IMR-90 (cell line): Measurements from ENCODE around the gene TLR6. TPM values are rescaled to one million over a fixed set of nuclear protein-coding genes. Genes with fewer than 3 reads are reported as not detected.

Experiments used
- ATAC-seq: fragments of 200-7000 bp; cut with Tn5 transposase; 2 replicates; pipeline ENCODE4 v1.9.1; 2020; ENCODE audit warnings: low read depth, mild to moderate bottlenecking, moderate library complexity
- BruUV-seq: library from RNA; stranded (reverse); fragments of 400-500 nt; replicated peaks from 2 replicates; lab custom pipeline; 2021; lab: Mats Ljungman, UMichigan
- CTCF ChIA-PET: fragments of 300-600 bp; formaldehyde crosslinking; extraction: SDS; loops from one replicate; lab custom pipeline; 2021; ENCODE audit warnings: antibody characterized with exemption; lab: Yijun Ruan, JAX
- POLR2A ChIA-PET: fragments of 300-600 bp; sonication (Branson Sonifier 250); formaldehyde crosslinking; loops from one replicate; lab custom pipeline; 2022; ENCODE audit warnings: antibody characterized with exemption; ENCODE audit not compliant: unreplicated experiment; lab: Charles Lee
- DNase-seq: peaks from one replicate; pipeline ENCODE4 v3.0.0; 2013
- H2AFZ ChIP-seq: replicated peaks from 2 replicates; pipeline ENCODE3; 2013; ENCODE audit warnings: low read length, mild to moderate bottlenecking; ENCODE audit not compliant: poor library complexity
- H2AK5ac ChIP-seq: 2 replicates; pipeline ENCODE4 v1.6.1; 2013; ENCODE audit warnings: low read depth, low read length, inconsistent platforms
- H2AK9ac ChIP-seq: replicated peaks from 2 replicates; pipeline ENCODE3; 2013; ENCODE audit warnings: mild to moderate bottlenecking, low read depth, low read length, moderate library complexity; ENCODE audit not compliant: poor library complexity
- H2BK120ac ChIP-seq: 2 replicates; pipeline ENCODE4 v1.6.1; 2013; ENCODE audit warnings: low read depth, low read length, inconsistent platforms
- H2BK15ac ChIP-seq: 3 replicates; pipeline ENCODE4 v1.6.1; 2013; ENCODE audit warnings: low read depth, low read length, inconsistent platforms
- H2BK20ac ChIP-seq: 2 replicates; pipeline ENCODE4 v1.6.1; 2013; ENCODE audit warnings: low read depth, mild to moderate bottlenecking, inconsistent platforms, low read length, moderate library complexity
- H2BK5ac ChIP-seq: 2 replicates; pipeline ENCODE4 v1.6.1; 2013; ENCODE audit warnings: mild to moderate bottlenecking, low read depth, low read length, inconsistent platforms; ENCODE audit not compliant: poor library complexity, severe bottlenecking
- H3K14ac ChIP-seq: replicated peaks from 2 replicates; pipeline ENCODE4 v1.6.1; 2013; ENCODE audit warnings: low read depth, low read length, inconsistent platforms
- H3K18ac ChIP-seq: 2 replicates; pipeline ENCODE4 v1.6.1; 2013; ENCODE audit warnings: low read depth, low read length, control low read depth
- H3K23ac ChIP-seq: 2 replicates; pipeline ENCODE4 v1.6.1; 2013; ENCODE audit warnings: low read depth, low read length, inconsistent platforms
- H3K27ac ChIP-seq: 2 replicates; pipeline ENCODE4 v1.5.1; 2013; ENCODE audit warnings: mild to moderate bottlenecking, control low read depth, low read length; ENCODE audit not compliant: insufficient read depth
- H3K27me3 ChIP-seq: 2 replicates; pipeline ENCODE4 v1.6.1; 2013; ENCODE audit warnings: low read length; ENCODE audit not compliant: control insufficient read depth, insufficient read depth
- H3K36me3 ChIP-seq: 2 replicates; pipeline ENCODE4 v1.6.1; 2013; ENCODE audit warnings: low read length, mixed read lengths; ENCODE audit not compliant: control insufficient read depth, insufficient read depth
- H3K4ac ChIP-seq: 2 replicates; pipeline ENCODE4 v1.6.1; 2013; ENCODE audit warnings: low read depth, low read length, inconsistent platforms
- H3K4me1 ChIP-seq: 2 replicates; pipeline ENCODE4 v1.6.1; 2013; ENCODE audit warnings: low read length, mixed read lengths; ENCODE audit not compliant: control insufficient read depth, insufficient read depth
- H3K4me2 ChIP-seq: 2 replicates; pipeline ENCODE4 v1.6.1; 2013; ENCODE audit warnings: low read depth, mild to moderate bottlenecking, control low read depth, low read length, moderate library complexity
- H3K4me3 ChIP-seq: 2 replicates; pipeline ENCODE4 v1.5.1; 2013; ENCODE audit warnings: low read depth, mild to moderate bottlenecking, control low read depth, low read length, moderate library complexity; ENCODE audit not compliant: insufficient read depth
- H3K56ac ChIP-seq: 2 replicates; pipeline ENCODE4 v1.6.1; 2013; ENCODE audit warnings: low read length, inconsistent platforms; ENCODE audit not compliant: insufficient read depth; ENCODE audit errors: extremely low read depth
- H3K79me1 ChIP-seq, 2 experiments: 2 replicates each; pipeline ENCODE4 v1.6.1; 2013; ENCODE audit warnings: low read length in 2 of 2, inconsistent platforms in 1 of 2, low read depth in 1 of 2
- H3K9ac ChIP-seq: 2 replicates; pipeline ENCODE4 v1.6.1; 2013; ENCODE audit warnings: low read depth, low read length, control low read depth
- H3K9me1 ChIP-seq: 2 replicates; pipeline ENCODE4 v1.6.1; 2013; ENCODE audit warnings: low read length, inconsistent platforms; ENCODE audit not compliant: insufficient read depth
- H3K9me3 ChIP-seq: 2 replicates; pipeline ENCODE4 v1.6.1; 2013; ENCODE audit warnings: low read length; ENCODE audit not compliant: control insufficient read depth, insufficient read depth
- H4K20me1 ChIP-seq: 2 replicates; pipeline ENCODE4 v1.6.1; 2013; ENCODE audit warnings: low read length, inconsistent platforms; ENCODE audit not compliant: insufficient read depth
- H4K5ac ChIP-seq: 2 replicates; pipeline ENCODE4 v1.6.1; 2013; ENCODE audit warnings: mild to moderate bottlenecking, low read depth, low read length, control low read depth
- H4K8ac ChIP-seq, 2 experiments: 2 replicates each; pipeline ENCODE4 v1.6.1; 2013; ENCODE audit warnings: low read depth in 2 of 2, low read length in 2 of 2, control low read depth in 1 of 2, inconsistent platforms in 1 of 2
- H4K91ac ChIP-seq: 2 replicates; pipeline ENCODE4 v1.6.1; 2013; ENCODE audit warnings: low read depth, low read length, inconsistent platforms; ENCODE audit not compliant: insufficient read depth
- BHLHE40 ChIP-seq: fragments of 150-350 bp; IDR thresholded peaks from 2 replicates; pipeline ENCODE4 v1.6.1; 2016; ENCODE audit warnings: mild to moderate bottlenecking, low read depth, low read length
- CHD1 ChIP-seq: IDR thresholded peaks from 2 replicates; pipeline ENCODE4 v1.6.1; 2012; ENCODE audit warnings: low read depth, low read length, improper control_type of control experiment
- ELK1 ChIP-seq: fragments of 150-350 bp; IDR thresholded peaks from 2 replicates; pipeline ENCODE4 v1.6.1; 2016; ENCODE audit warnings: low read depth, mild to moderate bottlenecking, low read length, moderate library complexity, borderline replicate concordance
- MXI1 ChIP-seq: IDR thresholded peaks from 2 replicates; pipeline ENCODE4 v1.6.1; 2012; ENCODE audit warnings: low read depth, mild to moderate bottlenecking, low read length, moderate library complexity, borderline replicate concordance
- POLR2A ChIP-seq: IDR thresholded peaks from 2 replicates; pipeline ENCODE4 v1.6.1; 2012; ENCODE audit warnings: mild to moderate bottlenecking, low read depth, low read length
- RAD21 ChIP-seq: IDR thresholded peaks from 2 replicates; pipeline ENCODE4 v1.6.1; 2012; ENCODE audit warnings: low read length, improper control_type of control experiment
- WGBS, 2 experiments: methylation state at CpG; one replicate each; pipeline versions ENCODE4 v1.1.5 to v1.1.7; 2013; ENCODE audit warnings: missing lambda C conversion rate in 2 of 2; ENCODE audit not compliant: insufficient read length in 1 of 2; ENCODE audit errors: extremely low coverage in 2 of 2; 5-methylcytosine and 5-hydroxymethylcytosine counted together
- dilution Hi-C: fragments of 300-500 bp; cut with HindIII; formaldehyde crosslinking; loops from one replicate; pipeline ENCODE4 v1.14.3; 2018; ENCODE audit warnings: low sequenced_read_pairs; ENCODE audit not compliant: unreplicated experiment
- in situ Hi-C: fragments of 300-500 bp; cut with MboI; formaldehyde crosslinking; loops from 3 replicates; pipeline ENCODE4 v1.14.3; 2019; ENCODE audit warnings: low sequenced_read_pairs, inconsistent platforms, mixed read lengths
- intact Hi-C: fragments of 100-400 bp; cut with micrococcal nuclease; formaldehyde crosslinking; loops from 2 replicates; pipeline ENCODE4 v1.10.0; 2022
- polyA plus RNA-seq, 3 experiments: library from polyadenylated mRNA; depleted of rRNA; stranded (reverse); fragments of >200 nt; gene quantifications; 2 replicates each; pipeline ENCODE4 v1.2.3, GENCODE V29; 2012; ENCODE audit warnings: low replicate concordance in 1 of 3
- total RNA-seq: library from RNA; depleted of rRNA; stranded (reverse); fragments of >200 nt; gene quantifications from 2 replicates; pipeline ENCODE4 v1.2.3, GENCODE V29; 2012

The TLR6 gene
- total and polyA plus RNA-seq, 2 of the 4 experiments (the other 2 are of a cell fraction): 1.4 to 3.9 TPM

GRCh38 chr4:38856046-38856445 is 571 bp downstream of the TLR6 start:
- H3K27me3 ChIP-seq: no peaks in the 10 kb centered on the region
- CTCF ChIA-PET: interaction anchor here (0.9 to 1.7 kb wide), 6 partner anchors 11 to 279 kb away, joined by 3 to 9 read pairs (median 4); partner anchors contain the start of genes FAM114A1 and TLR10
- no peak overlapping the region for H4K8ac ChIP-seq
- dilution Hi-C loops (no loop called here), in situ Hi-C loops (loop anchor here (5.0 kb wide), 1 partner anchor 99 kb away; no protein-coding TSS in a partner anchor), intact Hi-C loops (loop anchor here (2.0 to 10.0 kb wide), 5 partner anchors 73 to 794 kb away; partner anchors contain the start of gene TLR10)
- no peak overlapping the region for H3K4me2 ChIP-seq
- TSS peak; percentile 52 for BruUV-seq
- no peak overlapping the region for H2BK5ac ChIP-seq
- H3K14ac ChIP-seq: no peak overlapping the region
- POLR2A ChIA-PET: no interaction called here
- H2BK120ac ChIP-seq: no peak overlapping the region
- no peaks in the 10 kb centered on the region for H3K36me3 ChIP-seq
- no peak overlapping the region for H3K9ac ChIP-seq
- H2AK5ac ChIP-seq: no peak overlapping the region
- H2AFZ ChIP-seq: no peak overlapping the region
- no CpG with 5 or more reads among the region's 4 CpGs for WGBS, 2 experiments
- H3K18ac ChIP-seq: peak overlapping the region; percentile 31; the same call in 1 of the 2 replicates
- H3K4me1 ChIP-seq: peaks cover 4% of the 10 kb centered on the region
- H4K91ac ChIP-seq: no peak overlapping the region
- TF ChIP-seq ELK1 (no peak), BHLHE40 (no peak), CHD1 (no peak), MXI1 (no peak), RAD21 (no peak), POLR2A (no peak)
- H2AK9ac ChIP-seq: no peak overlapping the region
- H4K5ac ChIP-seq: no peak overlapping the region
- no peak overlapping the region for H3K4me3 ChIP-seq
- H3K23ac ChIP-seq: no peak overlapping the region
- no peak overlapping the region for H3K56ac ChIP-seq
- H3K79me1 ChIP-seq: peaks cover 0 to 3% of the 10 kb centered on the region in 2 experiments; a peak in 1 of 4 replicates
- ATAC-seq: no peak
- H3K9me3 ChIP-seq: no peaks in the 10 kb centered on the region
- H2BK20ac ChIP-seq: no peak overlapping the region
- H3K4ac ChIP-seq: no peak overlapping the region
- no peaks in the 10 kb centered on the region for H4K20me1 ChIP-seq
- no peak for DNase-seq
- H3K9me1 ChIP-seq: peaks cover 3% of the 10 kb centered on the region; the same call in 1 of the 2 replicates
- no peak overlapping the region for H3K27ac ChIP-seq
- no peak overlapping the region for H2BK15ac ChIP-seq
